ENCODE measurements around the gene HTR3C. TPM values are rescaled to one million over a fixed set of nuclear protein-coding genes. Genes with fewer than 3 reads are reported as not detected.
"Not testable (repeated sequence)": the region's sequence is repeated elsewhere in the genome, so short reads cannot be mapped to it uniquely, and the experiment has no call there.

HTR3C gene
- total RNA-seq, 4 donors from 2014 or later, result not detected

DNA sequence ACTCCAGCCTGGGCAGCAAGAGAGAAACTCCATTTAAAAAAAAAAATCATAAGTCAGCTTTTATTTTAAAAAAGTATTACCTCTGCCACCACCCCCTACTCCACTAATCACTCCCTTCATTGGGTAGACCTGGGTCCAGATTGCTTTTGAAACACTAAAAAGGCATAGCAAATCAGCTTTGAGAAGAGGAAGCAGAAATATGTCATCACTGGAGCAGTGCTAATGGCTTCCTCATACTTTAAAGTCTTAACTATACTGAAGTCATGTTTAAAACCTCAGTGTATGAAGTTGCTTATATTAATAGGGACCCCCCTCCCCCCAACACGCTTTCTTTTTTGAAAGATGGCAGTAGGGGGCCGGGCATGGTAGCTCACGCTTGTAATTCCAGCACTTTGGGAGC lies 22.3 kb upstream of the HTR3C start:
- 69 to 86% methylated on average over 3 of the region's 3 CpGs for WGBS, 2 donors
- DNase-seq (ENCODE audit: low spot score in 2 of 2), result no peak
- H3K4me3 ChIP-seq (ENCODE audit: low read depth, poor library complexity, severe bottlenecking), result no peak overlapping the region
- TF ChIP-seq, protein P1, sequence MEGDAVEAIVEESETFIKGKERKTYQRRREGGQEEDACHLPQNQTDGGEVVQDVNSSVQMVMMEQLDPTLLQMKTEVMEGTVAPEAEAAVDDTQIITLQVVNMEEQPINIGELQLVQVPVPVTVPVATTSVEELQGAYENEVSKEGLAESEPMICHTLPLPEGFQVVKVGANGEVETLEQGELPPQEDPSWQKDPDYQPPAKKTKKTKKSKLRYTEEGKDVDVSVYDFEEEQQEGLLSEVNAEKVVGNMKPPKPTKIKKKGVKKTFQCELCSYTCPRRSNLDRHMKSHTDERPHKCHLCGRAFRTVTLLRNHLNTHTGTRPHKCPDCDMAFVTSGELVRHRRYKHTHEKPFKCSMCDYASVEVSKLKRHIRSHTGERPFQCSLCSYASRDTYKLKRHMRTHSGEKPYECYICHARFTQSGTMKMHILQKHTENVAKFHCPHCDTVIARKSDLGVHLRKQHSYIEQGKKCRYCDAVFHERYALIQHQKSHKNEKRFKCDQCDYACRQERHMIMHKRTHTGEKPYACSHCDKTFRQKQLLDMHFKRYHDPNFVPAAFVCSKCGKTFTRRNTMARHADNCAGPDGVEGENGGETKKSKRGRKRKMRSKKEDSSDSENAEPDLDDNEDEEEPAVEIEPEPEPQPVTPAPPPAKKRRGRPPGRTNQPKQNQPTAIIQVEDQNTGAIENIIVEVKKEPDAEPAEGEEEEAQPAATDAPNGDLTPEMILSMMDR (IDR thresholded peaks at IDR 0.05), result no peak
- TF ChIP-seq POLR2A (IDR thresholded peaks at IDR 0.05), result no peak
- intact Hi-C loops (cut with DNase I; ENCODE audit: low total_unique reads), result no loop called here

DNA sequence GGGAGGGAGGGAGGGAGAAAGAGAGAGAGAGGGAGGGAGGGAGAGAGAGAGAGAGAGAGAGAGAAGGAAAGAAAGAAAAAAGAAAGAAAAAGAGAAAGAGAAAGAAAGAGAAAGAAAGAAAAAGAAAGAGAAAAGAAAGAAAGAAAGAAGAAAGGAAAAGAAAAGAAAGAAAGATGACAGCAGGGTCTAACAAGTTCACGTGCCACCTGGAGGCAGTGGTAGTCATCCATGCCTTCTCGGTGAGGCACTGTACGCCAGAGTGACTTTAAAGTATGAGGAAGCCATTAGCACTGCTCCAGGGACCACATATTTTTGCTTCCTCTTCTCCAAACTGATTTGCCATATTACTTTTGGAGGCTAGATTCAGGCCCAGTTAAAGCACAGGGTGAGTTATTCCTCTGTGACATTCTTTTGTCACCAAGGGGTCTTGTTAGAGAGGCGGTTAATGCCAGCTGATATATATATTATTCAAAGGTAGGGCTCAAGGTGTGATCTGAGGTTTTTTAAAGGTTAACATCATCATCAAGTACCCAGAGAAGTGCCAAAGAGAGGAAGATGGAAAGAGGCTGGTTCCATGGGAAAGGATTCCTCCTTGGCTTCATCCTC lies 21.6 kb upstream of the HTR3C start, which contains the start of gene HTR3D:
Gene HTR3D, plus strand, starts transcription at position 556 of the 606 bp plus-strand sequence. Its CDS starts 0 bp downstream, at position 556.
- TF ChIP-seq POLR2A (IDR thresholded peaks at IDR 0.05), result no peak
- TF ChIP-seq, protein P1 (IDR thresholded peaks at IDR 0.05), result no peak
- 70 to 72% methylated on average over 4 of the region's 4 CpGs for WGBS, 2 donors
- H3K4me3 ChIP-seq (ENCODE audit: low read depth, poor library complexity, severe bottlenecking), result no peak within 1 kb of the TSS
- no peak for DNase-seq (ENCODE audit: low spot score in 2 of 2)
- intact Hi-C loops (cut with DNase I; ENCODE audit: low total_unique reads), result no loop called here

DNA sequence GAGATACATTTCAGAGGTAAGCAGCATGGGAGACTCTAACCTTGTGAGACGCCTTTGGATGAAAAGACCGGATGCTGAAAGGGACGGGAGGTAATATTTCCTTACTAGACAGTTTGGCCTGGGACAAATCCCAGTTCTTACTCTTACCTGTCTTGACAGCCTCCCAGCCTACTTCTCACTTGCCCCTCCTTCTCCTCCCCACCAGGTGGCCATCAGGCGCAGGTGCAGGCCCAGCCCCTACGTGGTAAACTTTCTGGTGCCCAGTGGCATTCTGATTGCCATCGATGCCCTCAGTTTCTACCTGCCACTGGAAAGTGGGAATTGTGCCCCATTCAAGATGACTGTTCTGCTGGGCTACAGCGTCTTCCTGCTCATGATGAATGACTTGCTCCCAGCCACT lies 15.0 kb upstream of the HTR3C start:
- intact Hi-C loops (cut with DNase I; ENCODE audit: low total_unique reads), result no loop called here
- TF ChIP-seq POLR2A (IDR thresholded peaks at IDR 0.05), result no peak
- TF ChIP-seq, protein P1 (IDR thresholded peaks at IDR 0.05), result no peak
- DNase-seq (ENCODE audit: low spot score in 2 of 2), result no peak
- WGBS, 2 donors, result 64 to 72% methylated on average over 7 of the region's 7 CpGs
- no peak overlapping the region for H3K4me3 ChIP-seq (ENCODE audit: low read depth, poor library complexity, severe bottlenecking)

DNA sequence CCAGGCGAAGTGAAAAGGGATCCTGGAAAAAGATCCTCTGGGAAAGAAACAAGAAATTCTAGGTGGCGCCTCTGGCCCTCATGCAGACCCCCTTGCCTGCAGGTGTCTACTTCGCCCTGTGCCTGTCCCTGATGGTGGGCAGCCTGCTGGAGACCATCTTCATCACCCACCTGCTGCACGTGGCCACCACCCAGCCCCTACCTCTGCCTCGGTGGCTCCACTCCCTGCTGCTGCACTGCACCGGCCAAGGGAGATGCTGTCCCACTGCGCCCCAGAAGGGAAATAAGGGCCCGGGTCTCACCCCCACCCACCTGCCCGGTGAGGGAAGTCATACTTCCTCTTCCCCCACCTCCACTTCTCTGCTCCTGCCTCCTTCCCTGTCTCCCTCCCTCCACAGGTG lies 14.5 kb upstream of the HTR3C start:
- WGBS, 2 donors, result 77 to 85% methylated on average over 9 of the region's 9 CpGs
- intact Hi-C loops (cut with DNase I; ENCODE audit: low total_unique reads); DNase-seq (ENCODE audit: low spot score in 2 of 2); H3K4me3 ChIP-seq (ENCODE audit: low read depth, poor library complexity, severe bottlenecking): not testable (repeated sequence)

DNA sequence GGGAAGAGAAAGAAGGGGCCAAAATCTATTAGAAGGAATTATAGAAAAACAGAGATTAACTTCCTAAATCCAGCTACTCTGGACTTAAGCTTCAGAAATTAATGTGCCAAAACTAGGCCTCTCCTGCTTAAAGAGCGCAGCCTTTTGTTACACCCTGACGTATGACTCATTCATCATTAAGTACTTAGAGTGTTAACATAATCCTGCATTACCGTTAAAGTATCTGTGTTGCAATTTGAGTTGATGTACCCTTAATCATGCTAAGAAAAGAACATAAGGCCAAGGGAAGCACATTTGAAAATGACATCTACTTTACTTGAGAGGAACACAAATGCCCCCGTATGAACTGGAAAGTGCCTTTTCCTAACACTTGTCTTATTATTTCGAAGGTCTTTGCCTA lies 13.4 kb upstream of the HTR3C start:
- H3K4me3 ChIP-seq (ENCODE audit: low read depth, poor library complexity, severe bottlenecking), result no peak overlapping the region
- no peak for DNase-seq (ENCODE audit: low spot score in 2 of 2)
- 55 to 65% methylated on average over 5 of the region's 5 CpGs for WGBS, 2 donors
- intact Hi-C loops (cut with DNase I; ENCODE audit: low total_unique reads), result no loop called here
- no peak for TF ChIP-seq POLR2A (IDR thresholded peaks at IDR 0.05)
- TF ChIP-seq, protein P1 (IDR thresholded peaks at IDR 0.05), result no peak

DNA sequence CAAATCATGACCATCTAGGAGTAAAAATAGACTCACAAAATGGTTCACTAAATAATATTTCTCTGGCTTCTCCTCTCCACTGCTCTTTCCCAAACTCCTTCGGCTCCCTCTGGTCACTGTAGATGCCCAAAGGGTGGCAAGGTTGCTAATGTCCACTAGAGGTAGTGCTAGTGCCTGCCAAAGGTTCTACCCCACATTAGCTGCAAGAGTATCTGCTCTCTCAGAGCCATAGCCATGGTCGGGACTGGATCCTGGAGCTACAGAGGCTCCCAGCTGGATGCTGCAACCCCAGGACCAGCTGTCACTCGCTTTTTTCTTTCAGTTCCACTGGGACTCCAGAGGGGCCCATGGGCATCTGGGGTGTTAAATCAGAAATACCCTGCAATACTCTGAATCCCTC lies 12.8 kb upstream of the HTR3C start:
- DNase-seq (ENCODE audit: low spot score in 2 of 2), result no peak
- 64% methylated on average over 3 of the region's 3 CpGs for WGBS, 2 donors
- TF ChIP-seq POLR2A (IDR thresholded peaks at IDR 0.05), result no peak
- TF ChIP-seq, protein P1 (IDR thresholded peaks at IDR 0.05), result no peak
- H3K4me3 ChIP-seq (ENCODE audit: low read depth, poor library complexity, severe bottlenecking), result no peak overlapping the region
- intact Hi-C loops (cut with DNase I; ENCODE audit: low total_unique reads), result no loop called here

All from lower leg skin (tissue), 4 donors.